Stimulated activated CD4-positive, alpha-beta T cell treated with anti-CD3 and anti-CD28 coated beads, Interleukin-1b, Interleukin-23, amount 100 ng/mL, for 4 hours (primary cell): ENCODE results near the gene NTM.
"Not testable (repeated sequence)": the region's sequence is repeated elsewhere in the genome, so short reads cannot be mapped to it uniquely, and the experiment has no call there.

Source experiments
- DNase-seq, 2 donors: peaks; one replicate each; pipeline ENCODE4 v3.0.0-alpha.2; 2020; ENCODE audit warnings: low read depth in 2 of 2

NTM gene

DNA sequence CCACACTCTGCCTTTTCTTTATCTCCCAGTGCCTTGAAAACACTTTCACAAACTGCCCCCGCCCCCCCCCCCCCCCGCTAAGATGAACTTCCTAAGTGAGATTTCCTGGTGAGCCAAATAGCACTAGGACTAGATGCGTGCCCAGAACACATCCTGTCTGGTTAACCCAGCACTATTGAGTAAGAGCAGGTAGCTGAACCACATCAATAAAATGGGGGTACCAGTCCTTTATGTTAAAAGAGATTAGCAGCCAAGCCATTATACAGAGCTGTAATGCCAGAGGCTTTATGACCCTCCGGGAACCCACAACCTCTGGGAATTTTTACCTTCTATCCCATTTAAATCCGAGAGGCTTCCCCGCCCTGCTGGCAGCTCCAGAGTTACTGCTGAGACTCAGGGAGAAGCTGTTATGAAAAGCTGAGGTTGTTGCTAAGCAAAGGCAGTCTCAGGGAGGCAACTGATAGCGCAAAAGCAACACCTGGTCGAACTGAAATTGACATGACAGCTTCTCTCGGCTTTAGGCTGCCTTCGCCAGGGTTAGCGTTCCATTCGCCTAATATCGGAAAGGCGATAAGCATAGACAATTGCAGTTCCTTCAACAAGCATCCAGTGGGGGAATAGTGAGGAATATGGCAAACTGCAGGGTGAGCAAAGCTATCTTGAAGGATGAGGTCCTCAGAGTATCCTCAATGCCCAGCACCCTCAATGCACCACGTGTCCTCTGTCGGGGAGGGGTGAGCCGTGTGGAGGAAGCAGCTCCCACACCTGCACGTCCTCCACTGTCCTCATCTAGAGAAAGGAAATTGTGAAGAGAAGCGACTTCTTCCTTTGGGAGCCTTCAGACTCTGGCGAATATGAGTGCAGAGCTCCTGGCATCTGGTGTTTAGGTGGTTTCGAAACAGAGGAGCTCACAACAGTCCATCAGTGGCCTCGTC lies 977.0 kb downstream of the NTM start:
- no peak for DNase-seq

- no peak for DNase-seq
These were observed 979.7 kb downstream of the NTM start for GRCh38 chr11:132349811-132350733.

GRCh38 chr11:132351050-132351449 lies 980.6 kb downstream of the NTM start:
- no peak for DNase-seq

DNA sequence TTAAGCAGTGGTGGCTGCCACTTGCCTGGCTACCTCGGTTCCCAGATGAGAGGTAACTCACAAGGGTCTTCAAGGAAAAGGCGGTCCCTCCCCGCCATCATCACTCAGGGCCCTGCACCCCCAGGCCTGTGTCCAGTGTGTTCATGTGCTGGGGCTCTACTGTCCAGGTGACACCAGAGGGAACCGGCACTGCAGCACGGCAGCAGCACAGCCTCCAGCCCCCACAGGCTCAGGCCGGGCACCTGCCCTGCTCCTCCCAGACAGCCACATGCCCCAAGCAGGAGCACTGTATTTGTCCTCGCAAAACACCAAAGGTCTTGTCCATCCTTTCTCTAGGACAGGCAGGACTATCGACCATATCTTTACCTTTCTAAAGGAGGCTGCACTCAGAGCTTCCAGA lies 982.1 kb downstream of the NTM start:
- DNase-seq, result no peak

DNA sequence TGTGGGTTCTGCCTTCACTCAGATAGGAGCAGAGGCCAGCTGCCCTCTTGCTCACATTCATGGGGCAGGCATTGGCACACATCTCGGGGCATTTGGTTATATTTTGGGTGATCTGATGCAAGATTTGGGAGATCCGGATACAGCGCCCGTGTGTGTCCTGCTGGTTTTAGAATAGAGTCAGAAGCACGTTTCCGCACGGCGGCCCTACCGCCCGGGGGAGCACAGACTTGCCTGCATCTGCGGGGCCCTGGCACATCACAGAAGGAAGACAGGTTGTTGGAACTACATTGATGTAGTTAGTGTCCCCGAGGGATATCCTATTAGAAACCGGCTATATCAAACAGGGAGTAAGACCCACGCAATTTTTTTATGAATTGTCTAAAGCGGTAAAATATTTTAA lies 982.8 kb downstream of the NTM start:
- no peak for DNase-seq

DNA sequence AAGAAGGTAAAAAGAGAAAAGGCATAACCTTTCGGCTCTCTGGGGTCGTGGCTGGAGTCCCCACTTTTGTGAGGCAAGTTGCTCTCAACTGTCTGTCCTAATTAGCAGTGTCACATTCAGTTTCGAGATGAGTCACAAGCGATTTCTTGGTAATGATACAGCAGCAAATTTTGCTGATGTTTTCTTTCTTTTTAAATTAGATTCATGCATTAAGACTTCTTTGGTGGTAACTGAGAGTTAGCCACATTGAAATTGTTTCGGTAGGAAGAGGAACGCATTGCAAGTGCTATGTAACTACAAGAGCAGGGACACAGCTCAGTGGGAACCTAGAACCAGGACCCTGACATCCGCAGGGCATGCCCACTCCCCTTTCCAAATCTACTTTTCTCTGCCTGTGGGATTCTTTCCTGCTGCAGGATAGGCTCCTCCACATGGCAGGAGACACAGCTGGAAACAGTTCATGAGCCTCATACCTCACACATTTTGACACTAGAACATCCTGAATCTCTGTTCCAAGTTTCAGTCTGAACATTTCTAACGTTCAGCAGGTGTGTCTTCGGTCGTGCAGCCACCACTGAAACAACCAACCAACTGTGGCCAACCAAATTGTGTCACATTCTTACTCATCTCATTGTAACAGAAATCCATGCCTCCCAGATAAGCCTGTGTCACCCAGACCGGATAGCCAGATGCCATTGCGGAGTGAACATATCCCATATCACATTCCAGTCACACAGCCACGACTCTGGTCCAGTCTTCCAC lies 987.6 kb downstream of the NTM start:
- no peak for DNase-seq

GRCh38 chr11:132358573-132358953 lies 988.1 kb downstream of the NTM start:
- no peak for DNase-seq

DNA sequence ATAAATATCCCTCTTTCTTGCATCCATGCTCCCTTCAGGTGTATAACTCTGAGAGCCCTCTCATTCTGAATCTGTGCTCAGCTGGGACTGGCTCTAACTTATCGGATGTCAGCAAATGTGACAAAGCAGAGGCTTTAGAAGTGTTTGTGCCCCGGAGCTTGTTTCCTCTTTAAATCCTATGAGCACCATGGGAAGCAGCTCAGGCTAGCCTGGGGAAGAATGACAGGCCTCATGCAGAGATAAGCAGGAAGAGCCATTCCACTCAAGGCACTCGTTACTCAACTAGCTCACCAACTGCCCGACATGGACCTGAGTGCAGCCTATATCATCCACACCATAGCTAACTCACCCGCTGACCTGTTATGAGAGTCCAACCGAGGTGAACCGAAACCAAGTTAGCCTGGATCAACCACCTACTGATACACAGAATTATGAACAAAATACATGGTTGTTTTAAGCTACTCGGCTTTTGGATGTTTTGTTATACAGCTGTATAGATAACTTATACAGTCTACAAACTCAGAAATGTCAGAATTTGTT lies 990.7 kb downstream of the NTM start:
- no peak for DNase-seq

DNA sequence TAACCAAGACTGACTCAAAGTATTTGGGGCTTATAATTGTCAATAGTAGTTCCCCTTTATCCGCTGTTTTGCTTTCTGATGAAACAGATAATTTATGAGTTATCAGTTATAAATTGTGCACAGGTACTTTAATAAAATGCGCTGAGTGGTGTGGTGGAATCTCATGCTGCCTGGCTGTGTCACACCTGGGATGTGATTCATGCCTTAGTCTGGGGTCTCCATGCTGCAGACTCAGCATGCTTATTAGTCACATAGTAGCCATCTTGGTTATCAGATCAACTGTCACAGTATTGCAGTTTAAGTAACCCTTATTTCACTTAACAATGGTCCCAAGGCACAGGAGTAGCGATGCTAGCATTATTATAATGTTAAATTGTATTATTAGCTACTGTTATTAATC lies 995.2 kb downstream of the NTM start:
- no peak for DNase-seq

DNA sequence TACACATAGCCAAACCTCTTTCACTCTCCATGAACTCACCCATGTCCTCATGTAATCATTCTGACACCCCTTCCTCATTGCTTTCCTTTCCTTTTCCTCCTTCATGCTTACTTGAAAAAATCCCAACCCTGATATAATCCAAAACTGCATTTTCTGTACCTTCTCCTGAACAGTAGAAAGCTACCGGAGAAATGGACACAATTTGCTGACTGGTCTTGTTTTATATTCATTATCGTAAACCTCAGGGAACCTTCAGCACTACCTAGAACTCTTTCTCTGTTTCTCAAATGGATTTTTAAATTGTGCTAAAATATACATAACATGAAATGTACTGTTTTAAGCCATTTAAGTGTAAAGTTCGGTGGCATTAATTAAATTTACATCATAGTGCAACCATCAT lies 996.9 kb downstream of the NTM start:
- DNase-seq, result no peak

GRCh38 chr11:132370114-132370513 lies 999.7 kb downstream of the NTM start:
- DNase-seq, result not testable (repeated sequence)

DNA sequence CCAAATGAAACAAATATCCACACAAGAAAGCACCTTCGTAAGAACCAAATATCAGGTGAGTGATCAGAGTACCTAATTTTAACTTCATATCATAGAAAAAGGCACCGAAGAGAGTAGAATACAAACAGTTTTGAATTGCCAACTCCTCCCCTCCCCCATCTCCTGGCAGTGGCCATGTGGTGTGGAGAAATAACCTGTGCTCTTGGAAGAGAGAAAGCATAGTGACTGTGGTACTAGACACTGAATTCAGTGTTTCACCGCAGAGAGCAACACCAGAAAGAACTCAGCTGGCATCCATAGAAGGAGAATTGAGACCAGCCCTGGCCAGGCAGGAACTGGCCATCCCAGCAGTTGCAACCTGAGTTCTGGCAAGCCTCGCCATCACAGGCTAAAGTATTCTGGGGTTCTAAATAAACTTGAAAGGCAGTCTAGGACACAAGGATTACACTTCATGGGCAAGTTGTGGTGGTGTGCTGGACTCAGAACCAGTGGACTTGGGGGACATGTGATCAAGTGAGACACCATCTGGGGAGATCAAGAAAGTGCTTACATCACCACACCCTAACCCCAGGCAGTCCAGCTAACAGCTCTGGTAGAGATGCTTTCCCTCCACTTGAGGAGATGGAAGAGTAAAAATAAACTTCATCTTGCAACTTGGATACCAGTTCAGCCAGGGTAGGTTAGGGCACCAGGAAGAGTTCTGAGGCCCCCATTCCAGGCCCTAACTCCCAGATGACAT lies 1003.2 kb downstream of the NTM start:
- DNase-seq, result no peak

- no peak for DNase-seq
These were observed 1009.1 kb downstream of the NTM start for GRCh38 chr11:132379540-132379939.
